ENCODE results near the gene LVRN. TPM values are rescaled to one million over a fixed set of nuclear protein-coding genes. Genes with fewer than 3 reads are reported as not detected.

The LVRN gene
- total and polyA plus RNA-seq, 2 of the 4 experiments (the other 2 are of a cell fraction): 0.10 to 0.18 TPM

- Histone ChIP-seq H2AFZ (replicated peaks; ENCODE audit: low read length, poor library complexity) (no peak overlapping the region), H3K4me2 (ENCODE audit: low read depth, low read length) (no peak overlapping the region), H4K5ac (ENCODE audit: low read depth, low read length) (no peak overlapping the region), H4K91ac (ENCODE audit: insufficient read depth, low read depth, low read length) (no peak overlapping the region), H3K9me3 (ENCODE audit: control insufficient read depth, insufficient read depth, low read length) (no peaks in the 10 kb centered on the region), H3K9ac (ENCODE audit: low read depth, low read length) (no peak overlapping the region), H3K27ac (ENCODE audit: insufficient read depth, low read length) (no peak overlapping the region), H3K27me3 (ENCODE audit: control insufficient read depth, insufficient read depth, low read length) (no peaks in the 10 kb centered on the region), H3K4me3 (ENCODE audit: insufficient read depth, low read depth, low read length) (no peak overlapping the region), H2AK5ac (ENCODE audit: low read depth, low read length) (no peak overlapping the region), H2AK9ac (replicated peaks; ENCODE audit: low read depth, low read length, poor library complexity) (no peak overlapping the region), H4K8ac (ENCODE audit: low read depth in 2 of 2, low read length in 2 of 2) (no peak overlapping the region), H3K18ac (ENCODE audit: low read depth, low read length) (no peak overlapping the region), H3K56ac (ENCODE audit: extremely low read depth, insufficient read depth, low read length) (no peak overlapping the region), H3K4me1 (ENCODE audit: control insufficient read depth, insufficient read depth, low read length) (no peaks in the 10 kb centered on the region; the same call in 1 of the 2 replicates), H3K79me1 (ENCODE audit: low read depth in 1 of 2, low read length in 2 of 2) (no peaks in the 10 kb centered on the region), H3K4ac (ENCODE audit: low read depth, low read length) (no peak overlapping the region), H3K9me1 (ENCODE audit: insufficient read depth, low read length) (no peaks in the 10 kb centered on the region), H3K14ac (replicated peaks; ENCODE audit: low read depth, low read length) (no peak overlapping the region), H2BK15ac (ENCODE audit: low read depth, low read length) (no peak overlapping the region), H4K20me1 (ENCODE audit: insufficient read depth, low read length) (no peaks in the 10 kb centered on the region), H2BK5ac (ENCODE audit: low read depth, low read length, poor library complexity, severe bottlenecking) (no peak overlapping the region), H2BK120ac (ENCODE audit: low read depth, low read length) (no peak overlapping the region), H3K23ac (ENCODE audit: low read depth, low read length) (no peak overlapping the region), H2BK20ac (ENCODE audit: low read depth, low read length) (no peak overlapping the region), H3K36me3 (ENCODE audit: control insufficient read depth, insufficient read depth, low read length) (no peaks in the 10 kb centered on the region)
- no peak for DNase-seq
- TF ChIP-seq MAZ (IDR thresholded peaks at IDR 0.05; ENCODE audit: borderline replicate concordance, low read depth, low read length) (no peak), NFE2L2 (IDR thresholded peaks at IDR 0.05; ENCODE audit: low read depth, low read length) (no peak), RAD21 (IDR thresholded peaks at IDR 0.05; ENCODE audit: low read length) (no peak), CEBPB (IDR thresholded peaks at IDR 0.05; ENCODE audit: low read depth, low read length) (no peak), FOS (IDR thresholded peaks at IDR 0.05; ENCODE audit: low read depth, low read length) (no peak), ELK1 (IDR thresholded peaks at IDR 0.05; ENCODE audit: borderline replicate concordance, low read depth, low read length) (no peak)
- ChIA-PET CTCF (no interaction called here), POLR2A (ENCODE audit: unreplicated experiment) (interaction anchor here (1.3 kb wide), 1 partner anchor 13 kb away, joined by 6 read pairs; no protein-coding TSS in a partner anchor)
- no TSS peak for BruUV-seq (replicated peaks)
- intact Hi-C loops (cut with micrococcal nuclease): no loop called here
- in situ Hi-C loops (cut with MboI; ENCODE audit: low sequenced_read_pairs): no loop called here
- dilution Hi-C loops (cut with HindIII; ENCODE audit: low sequenced_read_pairs, unreplicated experiment): no loop called here
- ATAC-seq (ENCODE audit: low read depth): no peak
These were observed 8.1 kb upstream of the LVRN start for GRCh38 chr5:115954144-115954543.
